Right renal cortex interstitium (tissue), 3 donors: ENCODE results near the gene NR4A2. TPM values are rescaled to one million over a fixed set of nuclear protein-coding genes. Genes with fewer than 3 reads are reported as not detected.
"Not testable (repeated sequence)": the region's sequence is repeated elsewhere in the genome, so short reads cannot be mapped to it uniquely, and the experiment has no call there.

Experiments used
- DNase-seq, 3 donors: peaks; one replicate each; pipeline ENCODE4 v3.0.0-alpha.2; 2013; ENCODE audit warnings: low read depth in 3 of 3, low spot score in 2 of 3
- polyA plus RNA-seq, 3 donors: library from polyadenylated mRNA; unstranded; fragments of 120-200 nt; gene quantifications; one replicate each; pipeline ENCODE4 v1.2.1, GENCODE V29; 2013; ENCODE audit not compliant: insufficient read length in 3 of 3

Gene NR4A2
- polyA plus RNA-seq, 3 donors = 0.35 to 0.82 (median 0.54) TPM

DNA sequence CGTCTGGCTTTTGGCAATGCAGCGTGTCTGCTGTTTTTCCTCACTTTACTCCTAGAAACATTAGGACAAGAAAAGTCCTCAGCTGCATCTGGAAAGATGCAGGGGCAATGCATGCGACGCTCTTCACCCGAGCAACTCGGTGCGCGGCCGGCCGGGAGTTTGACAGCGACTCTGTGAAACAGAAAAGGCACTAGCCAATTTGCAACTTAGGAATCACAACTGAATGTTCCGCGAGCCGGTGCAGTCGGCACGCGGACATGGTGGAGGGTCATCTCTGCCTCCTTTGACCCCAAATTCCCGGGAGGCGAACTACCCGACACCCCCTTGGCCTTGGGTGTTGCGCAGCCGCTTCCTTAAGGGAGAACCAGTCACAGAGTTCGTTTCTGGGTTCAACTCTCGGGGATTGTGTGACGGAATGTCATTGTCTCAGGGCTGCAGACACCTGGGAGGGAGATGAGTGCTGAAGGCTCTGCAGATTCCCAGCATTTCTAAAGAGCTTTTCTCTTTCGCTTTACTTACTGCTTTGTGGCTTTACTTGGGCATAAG lies 9.8 kb downstream of the NR4A2 start:
- DNase-seq = no peak

DNA sequence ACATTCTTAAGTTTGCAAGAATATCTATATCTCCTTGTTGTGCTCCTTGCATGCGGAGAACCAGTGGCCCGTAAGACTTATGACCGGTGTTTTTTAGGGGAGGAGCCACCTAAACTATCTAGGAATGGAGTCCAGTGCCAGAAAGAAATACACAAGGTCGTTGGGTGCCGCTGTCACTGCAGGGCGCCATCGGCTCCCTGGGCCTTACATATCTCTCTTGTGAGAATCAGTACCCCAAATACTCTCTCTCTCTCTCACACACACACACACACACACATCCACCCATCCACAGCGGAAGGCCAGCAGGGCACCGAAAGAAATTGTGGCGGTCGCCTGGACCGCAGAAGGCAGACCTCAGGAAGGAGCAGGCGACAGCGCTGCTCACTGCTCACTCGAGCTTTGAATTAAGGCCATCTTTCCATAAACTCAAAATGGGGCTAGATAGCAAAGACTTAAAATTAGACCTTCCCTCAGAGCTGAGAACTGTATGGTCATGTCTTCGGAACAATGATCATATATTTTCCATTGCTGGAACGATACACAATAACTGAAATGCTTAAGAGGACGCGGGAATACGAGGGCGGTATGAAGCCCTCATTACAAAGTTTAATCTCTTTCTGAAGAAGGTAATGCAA lies 10.4 kb downstream of the NR4A2 start:
- DNase-seq = no peak

DNA sequence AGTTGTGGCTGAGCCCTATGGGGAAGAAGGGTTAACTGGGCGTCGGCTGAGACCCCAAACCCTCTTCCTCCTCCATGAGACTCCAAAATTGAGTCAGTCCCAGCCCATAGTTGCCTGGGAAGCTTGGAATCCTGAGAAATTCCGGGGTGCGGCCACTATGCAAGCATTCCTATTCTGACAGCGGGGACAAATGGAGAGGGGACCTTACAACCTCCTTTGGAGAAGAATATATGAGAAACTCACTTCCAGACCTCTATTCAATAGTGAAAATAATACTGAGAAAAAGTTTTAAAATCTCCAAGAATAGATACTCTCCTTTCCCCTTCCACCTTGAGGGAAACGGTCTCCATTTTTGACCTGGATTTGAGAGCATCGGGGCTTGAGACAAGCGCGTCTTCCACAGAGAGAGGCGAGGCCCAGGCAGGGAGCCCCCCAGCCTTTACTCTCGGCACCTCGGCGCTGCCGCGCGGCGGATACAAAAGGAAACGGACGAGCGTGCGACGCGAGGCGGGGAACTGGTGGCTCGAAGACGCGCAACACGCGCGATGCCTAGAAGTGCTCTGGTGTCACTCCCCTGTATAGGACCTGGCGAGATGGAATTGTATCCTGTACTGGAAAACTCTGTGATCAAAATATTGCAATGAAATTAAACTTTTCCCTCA lies 11.1 kb downstream of the NR4A2 start:
- no peak for DNase-seq

DNA sequence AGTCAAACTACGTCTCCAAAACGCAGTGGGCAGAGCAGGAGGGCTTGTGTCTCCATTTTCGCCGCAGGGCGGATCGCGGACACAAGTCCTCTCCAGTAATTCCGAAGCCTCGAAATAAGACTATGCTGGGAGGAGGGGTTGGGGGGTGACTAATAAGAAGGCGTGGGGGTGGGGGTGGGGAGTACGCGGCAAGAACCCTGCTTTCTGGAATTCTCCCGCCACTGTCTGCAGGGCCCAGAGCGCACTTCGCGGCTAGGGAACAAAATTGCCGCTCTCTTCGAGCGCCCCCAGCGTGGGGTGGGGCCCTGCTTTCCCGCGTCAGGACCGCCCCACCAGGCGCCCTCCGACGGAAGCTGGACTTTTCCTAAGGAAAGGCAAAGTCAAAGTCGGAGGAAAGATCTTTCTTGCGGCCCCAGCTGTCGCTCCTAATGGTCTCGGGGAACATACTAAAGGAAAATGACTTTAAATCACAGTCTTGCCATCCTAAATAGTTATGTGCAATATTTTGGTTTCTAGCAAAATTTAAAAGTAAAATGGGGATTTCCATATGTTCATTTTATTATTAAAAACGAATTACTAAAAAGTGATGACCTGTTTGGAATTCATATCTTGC lies 11.9 kb downstream of the NR4A2 start:
- DNase-seq = no peak

DNA sequence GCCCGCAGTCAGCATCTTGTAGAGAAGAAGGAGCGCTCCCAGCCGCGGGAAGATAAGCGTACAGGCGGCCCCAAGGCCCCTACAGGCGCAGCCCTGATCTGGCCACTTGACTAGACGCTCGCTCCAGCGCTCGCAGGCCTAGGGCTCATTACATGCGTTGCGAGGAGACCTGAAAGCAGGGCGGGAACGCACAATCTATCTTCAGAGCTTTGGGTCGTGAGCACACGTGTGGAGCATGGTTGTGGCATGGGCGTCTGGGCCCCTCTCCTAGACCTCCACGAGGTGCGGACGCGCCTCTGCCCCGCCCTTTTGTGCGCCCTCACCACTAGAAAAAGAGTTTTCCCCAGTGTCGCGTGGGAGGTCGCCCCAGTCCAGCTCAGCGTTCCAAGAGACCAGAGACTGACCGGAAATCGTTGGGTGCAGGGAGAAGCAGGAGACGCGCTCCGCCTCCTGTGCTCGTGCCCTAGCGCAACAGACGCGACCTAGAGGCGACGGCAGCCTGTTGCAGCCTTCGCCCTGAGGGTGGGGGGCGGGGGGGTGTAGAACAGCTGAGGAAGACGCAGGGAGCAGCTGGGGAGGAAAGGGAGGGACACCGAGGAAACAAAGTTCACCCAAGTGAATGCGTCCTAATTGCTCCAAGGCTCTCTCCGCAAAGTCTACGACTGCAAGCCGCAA lies 12.6 kb downstream of the NR4A2 start:
- no peak for DNase-seq

DNA sequence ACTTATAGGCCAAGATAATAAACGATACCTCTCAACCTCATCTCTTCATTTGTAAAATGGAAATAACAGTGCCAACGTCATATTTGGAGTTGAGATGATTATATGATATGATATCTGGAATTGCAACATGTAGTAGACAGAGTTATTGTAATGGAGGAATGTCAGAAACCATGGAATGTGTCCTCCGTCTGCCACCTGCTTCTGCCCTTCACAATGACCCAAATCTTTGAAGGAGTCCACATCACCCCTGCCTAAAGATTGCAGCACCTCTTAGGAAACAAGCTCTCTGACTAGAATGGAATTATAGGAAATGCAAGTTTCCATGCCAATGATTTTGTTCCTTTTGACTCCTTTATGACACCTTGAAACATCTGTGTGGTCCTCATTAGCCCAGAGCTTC lies 14.9 kb downstream of the NR4A2 start:
- no peak for DNase-seq

DNA sequence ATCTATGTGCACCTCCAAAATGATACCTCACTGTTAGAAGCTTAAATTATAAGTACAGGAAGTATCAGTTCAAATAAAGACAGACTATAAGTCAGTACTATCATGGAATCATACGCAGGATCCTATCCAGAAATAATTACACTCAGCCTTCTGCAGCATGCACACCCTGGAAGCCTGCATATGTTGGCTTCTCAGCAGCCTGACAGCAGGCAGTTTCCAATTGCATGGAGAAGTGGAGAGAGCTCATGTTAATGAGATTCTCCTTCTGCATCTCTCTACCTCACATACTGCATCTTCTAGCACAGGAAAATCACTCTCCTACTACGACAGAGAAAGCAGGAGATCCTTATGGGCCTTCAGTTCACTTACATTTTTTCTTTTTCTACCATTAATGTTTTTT lies 20.5 kb downstream of the NR4A2 start:
- DNase-seq = no peak

DNA sequence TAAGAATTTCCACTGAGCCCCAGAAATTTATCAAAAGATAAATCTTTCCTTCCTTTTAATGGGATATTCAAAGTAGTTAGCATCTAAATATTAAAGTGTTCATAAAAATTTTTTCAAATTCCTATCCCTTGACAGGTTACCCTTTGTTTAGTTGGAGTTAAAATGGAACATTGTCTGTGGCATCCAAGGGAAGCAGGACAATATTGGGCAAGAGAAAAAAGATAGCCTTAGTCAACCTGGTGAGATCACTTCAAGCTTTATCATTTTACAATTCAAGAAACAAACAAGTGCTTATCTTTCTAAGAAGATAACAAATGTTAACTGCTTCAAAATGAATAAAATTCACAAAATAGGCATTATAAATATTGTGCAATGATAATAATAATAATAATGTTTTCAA lies 21.7 kb downstream of the NR4A2 start:
- DNase-seq = no peak

DNA sequence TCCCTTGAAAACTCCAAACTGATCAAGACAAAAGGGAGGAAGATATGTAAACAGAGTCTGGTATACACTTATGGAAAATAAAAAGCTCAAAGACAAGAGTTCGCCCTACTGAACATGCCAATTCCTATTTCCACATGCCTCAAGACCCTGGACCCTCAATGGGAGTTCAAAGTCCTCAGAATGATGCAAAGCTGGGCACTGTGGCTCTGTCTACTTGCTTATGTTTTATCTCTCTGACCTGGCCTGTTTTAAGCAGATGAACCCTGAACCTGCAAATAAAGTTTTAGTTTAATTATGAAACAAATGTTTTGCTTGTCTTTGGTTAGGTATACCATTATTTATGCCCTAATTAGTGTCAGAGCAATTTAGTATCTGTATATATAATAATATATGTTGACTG lies 22.6 kb downstream of the NR4A2 start:
- DNase-seq = no peak

DNA sequence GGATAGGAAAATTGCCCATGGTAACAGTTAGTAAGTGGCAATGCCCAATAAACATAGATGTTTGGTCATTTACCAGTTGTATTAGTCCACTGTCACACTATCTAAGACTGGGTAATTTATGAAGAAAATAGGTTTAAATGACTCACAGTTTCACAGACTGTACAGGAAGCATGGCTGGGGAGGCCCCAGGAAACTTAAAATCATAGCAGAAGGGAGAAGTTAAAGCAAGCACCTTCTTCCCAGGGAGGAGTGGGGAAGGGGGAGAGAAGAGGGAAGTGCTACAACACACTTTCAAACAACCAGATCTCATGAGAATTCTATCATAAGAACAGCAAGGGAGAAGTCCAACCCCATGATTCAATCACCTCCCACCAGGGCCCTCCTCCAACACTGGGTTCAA lies 23.4 kb downstream of the NR4A2 start:
- DNase-seq = no peak

DNA sequence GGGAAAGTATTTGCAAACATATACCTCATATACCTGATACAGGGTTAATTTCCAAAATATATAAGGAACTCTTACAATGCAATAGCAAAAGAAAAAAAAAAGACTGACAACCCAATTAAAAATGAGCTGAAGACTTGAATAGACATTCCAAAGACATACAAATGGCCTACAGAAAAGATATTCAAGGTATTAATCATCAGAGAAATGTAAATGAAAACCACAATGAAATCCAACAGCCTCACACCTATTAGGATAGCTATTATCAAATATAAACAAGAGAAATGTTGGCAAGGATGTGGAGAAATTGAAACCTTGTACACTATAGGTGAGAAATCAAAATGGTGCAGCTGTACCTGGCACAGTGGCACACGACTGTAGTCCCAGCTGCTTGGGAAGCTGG lies 25.7 kb downstream of the NR4A2 start:
- DNase-seq = no peak

DNA sequence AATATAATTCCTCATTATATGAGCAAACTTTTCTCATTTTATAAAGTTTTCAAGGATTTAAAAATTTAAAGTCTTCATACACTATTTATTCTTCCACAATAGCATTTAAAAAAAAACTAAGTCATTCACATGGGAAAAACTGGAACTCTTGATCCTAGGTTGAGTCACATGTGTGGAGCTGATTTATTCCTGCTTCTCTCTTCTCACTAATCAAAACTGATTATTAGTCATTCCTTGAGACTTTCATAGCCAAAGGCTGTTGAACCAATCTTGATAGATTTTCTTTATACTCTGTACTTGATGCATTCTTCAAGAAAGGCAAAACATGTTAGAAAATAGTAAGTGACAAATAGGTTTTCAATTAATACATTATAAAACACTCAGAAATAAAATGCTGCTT lies 27.4 kb downstream of the NR4A2 start:
- DNase-seq = no peak

DNA sequence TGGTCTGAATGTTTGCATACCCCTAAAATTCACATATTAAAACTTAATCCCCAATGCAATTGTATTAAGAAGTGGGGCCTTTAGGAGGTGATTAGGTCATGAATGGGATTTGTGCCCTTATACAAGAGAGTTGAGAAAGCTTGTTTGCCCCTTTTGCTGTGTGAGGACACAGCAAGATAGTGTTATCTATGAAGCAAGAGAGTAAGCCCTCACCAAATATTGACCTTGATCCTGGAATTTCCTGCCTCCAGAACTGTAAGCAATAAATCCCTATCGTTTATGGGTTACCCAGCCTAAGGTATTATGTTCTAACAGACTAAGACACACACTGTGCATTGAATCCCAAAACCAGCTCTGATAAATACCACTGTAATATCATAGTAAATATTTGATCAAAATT lies 32.2 kb downstream of the NR4A2 start:
- DNase-seq = no peak

DNA sequence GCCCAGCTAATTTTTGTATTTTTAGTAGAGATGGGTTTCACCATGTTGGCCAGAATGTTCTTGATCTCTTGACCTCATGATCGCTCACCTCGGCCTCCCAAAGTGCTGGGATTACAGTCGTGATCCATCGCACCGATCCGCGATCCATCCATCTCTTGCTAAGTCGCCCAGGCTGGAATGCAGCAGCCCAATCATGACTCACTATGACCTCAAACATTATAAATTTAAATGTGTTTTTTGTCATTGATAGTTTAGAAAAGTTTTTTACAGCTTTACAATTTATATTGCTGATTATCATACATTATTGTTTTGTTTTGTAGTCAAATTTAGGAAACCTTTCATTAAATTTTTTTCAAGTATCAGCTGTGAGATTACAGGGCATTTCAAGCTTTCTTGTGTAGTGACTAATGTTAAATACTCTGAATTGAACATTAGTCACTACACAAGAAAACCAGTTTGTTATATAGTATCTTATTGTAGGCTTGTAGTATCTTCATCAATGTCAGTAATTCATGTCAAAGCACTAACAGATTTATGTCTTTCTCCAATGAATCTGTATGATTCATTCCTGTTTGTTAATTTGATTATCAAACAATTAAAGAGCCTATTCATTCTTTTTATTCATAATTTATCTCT lies 37.5 kb downstream of the NR4A2 start:
- DNase-seq = no peak

DNA sequence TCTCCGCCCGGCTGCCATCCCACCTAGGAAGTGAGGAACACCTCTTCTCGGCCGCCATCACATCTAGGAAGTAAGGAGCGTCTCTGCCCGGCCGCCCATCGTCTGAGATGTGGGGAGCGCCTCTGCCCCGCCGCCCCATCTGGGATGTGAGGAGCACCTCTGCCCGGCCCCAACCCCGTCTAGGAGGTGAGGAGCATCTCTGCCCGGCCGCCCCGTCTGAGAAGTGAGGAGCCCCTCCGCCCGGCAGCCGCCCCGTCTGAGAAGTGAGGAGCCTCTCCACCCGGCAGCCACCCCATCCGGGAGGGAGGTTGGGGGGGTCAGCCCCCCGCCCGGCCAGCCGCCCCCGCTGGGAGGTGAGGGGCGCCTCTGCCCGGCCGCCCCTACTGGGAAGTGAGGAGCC lies 39.1 kb downstream of the NR4A2 start:
- not testable (repeated sequence) for DNase-seq

DNA sequence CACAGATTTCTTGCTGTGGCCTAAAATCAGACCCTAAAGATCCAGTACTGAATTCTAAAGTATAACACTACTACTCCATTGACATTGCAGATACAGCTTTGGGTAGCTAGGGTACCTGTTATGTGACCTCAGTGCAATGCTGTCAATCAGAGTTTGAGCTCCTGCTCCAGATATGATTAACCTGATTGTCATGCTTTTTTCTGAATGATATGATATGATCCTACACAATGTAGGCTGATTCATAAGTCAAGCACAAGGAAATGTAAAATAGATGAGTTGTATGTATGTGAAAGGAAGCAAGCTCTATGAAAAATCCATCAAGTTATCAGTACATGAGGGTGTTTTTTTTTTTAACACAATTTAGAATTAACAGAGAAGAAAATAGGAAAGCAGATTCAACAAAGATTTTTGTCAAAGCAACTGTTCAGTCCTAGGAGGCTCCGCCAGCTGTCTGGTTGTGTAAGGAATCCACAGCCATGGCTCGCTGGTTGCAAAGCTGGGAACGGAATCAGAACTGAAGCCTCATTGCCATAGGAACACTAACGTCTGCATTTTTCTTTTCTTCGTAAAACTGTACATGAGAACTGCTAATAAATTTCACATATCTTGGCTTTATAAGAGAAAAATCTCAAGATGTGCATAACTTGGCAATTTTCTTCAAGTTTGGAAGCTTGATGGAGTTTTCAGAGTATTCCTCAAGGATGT lies 52.9 kb downstream of the NR4A2 start:
- DNase-seq = no peak
